ENCODE results near the gene IL4R.
"Not testable (repeated sequence)": the region's sequence is repeated elsewhere in the genome, so short reads cannot be mapped to it uniquely, and the experiment has no call there.

GRCh38 chr16:27288313-27288712 lies 25.5 kb upstream of the IL4R start:
- TF ChIP-seq, protein P1, sequence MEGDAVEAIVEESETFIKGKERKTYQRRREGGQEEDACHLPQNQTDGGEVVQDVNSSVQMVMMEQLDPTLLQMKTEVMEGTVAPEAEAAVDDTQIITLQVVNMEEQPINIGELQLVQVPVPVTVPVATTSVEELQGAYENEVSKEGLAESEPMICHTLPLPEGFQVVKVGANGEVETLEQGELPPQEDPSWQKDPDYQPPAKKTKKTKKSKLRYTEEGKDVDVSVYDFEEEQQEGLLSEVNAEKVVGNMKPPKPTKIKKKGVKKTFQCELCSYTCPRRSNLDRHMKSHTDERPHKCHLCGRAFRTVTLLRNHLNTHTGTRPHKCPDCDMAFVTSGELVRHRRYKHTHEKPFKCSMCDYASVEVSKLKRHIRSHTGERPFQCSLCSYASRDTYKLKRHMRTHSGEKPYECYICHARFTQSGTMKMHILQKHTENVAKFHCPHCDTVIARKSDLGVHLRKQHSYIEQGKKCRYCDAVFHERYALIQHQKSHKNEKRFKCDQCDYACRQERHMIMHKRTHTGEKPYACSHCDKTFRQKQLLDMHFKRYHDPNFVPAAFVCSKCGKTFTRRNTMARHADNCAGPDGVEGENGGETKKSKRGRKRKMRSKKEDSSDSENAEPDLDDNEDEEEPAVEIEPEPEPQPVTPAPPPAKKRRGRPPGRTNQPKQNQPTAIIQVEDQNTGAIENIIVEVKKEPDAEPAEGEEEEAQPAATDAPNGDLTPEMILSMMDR (IDR thresholded peaks at IDR 0.05) = not testable (repeated sequence)
- not testable (repeated sequence) for TF ChIP-seq POLR2A (IDR thresholded peaks at IDR 0.05); POLR2AphosphoS5 (IDR thresholded peaks at IDR 0.05; ENCODE audit: insufficient read depth in 1 of 2, low read depth in 1 of 2)
